Mammary epithelial cell (primary cell): Measurements from ENCODE around the gene FAM229A.

Experiments
- EZH2 ChIP-seq: IDR thresholded peaks from 2 replicates; pipeline ENCODE4 v1.6.1; 2012; ENCODE audit warnings: low read length, inconsistent platforms, borderline replicate concordance
- TF ChIP-seq, protein P1 (sequence below), 2 donors: IDR thresholded peaks in 1 of 2; conservative IDR thresholded peaks in 1 of 2; 2 replicates each; pipeline ENCODE4 v1.5.1; 2011 to 2012; ENCODE audit warnings: inconsistent platforms in 2 of 2, low read length in 2 of 2, mild to moderate bottlenecking in 2 of 2, control low read depth in 1 of 2, low read depth in 1 of 2; ENCODE audit not compliant: insufficient read depth in 1 of 2; ENCODE audit errors: extremely low read depth in 1 of 2

DNA sequence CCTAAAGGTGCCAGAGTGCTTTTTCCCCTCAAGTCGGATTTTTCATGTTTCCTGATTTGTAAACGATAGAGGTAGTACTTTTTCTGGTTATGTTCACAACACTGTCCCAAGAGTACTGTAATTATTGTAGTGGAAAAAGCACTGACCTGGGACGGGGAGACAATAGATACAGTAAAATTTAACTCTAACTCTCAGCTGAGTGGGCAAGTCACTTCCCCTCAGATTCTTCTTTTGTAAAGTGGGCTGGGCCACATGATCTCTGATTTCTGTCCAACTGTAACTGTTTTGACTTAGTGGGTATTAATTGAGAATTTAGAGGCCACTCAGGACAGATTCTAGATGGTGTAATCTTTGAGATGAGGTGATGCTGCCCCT is 45.4 kb downstream of the FAM229A start:
- TF ChIP-seq, protein P1, sequence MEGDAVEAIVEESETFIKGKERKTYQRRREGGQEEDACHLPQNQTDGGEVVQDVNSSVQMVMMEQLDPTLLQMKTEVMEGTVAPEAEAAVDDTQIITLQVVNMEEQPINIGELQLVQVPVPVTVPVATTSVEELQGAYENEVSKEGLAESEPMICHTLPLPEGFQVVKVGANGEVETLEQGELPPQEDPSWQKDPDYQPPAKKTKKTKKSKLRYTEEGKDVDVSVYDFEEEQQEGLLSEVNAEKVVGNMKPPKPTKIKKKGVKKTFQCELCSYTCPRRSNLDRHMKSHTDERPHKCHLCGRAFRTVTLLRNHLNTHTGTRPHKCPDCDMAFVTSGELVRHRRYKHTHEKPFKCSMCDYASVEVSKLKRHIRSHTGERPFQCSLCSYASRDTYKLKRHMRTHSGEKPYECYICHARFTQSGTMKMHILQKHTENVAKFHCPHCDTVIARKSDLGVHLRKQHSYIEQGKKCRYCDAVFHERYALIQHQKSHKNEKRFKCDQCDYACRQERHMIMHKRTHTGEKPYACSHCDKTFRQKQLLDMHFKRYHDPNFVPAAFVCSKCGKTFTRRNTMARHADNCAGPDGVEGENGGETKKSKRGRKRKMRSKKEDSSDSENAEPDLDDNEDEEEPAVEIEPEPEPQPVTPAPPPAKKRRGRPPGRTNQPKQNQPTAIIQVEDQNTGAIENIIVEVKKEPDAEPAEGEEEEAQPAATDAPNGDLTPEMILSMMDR (conservative IDR thresholded peaks at IDR 0.05 in 1 of 2, IDR thresholded peaks at IDR 0.05 in 1 of 2; ENCODE audit: extremely low read depth in 1 of 2, insufficient read depth in 1 of 2, low read depth in 1 of 2, low read length in 2 of 2) = no peak
- TF ChIP-seq EZH2 = no peak
